Activated CD8-positive, alpha-beta T cell treated with anti-CD3 and anti-CD28 coated beads for 36 hours (primary cell): Measurements from ENCODE around the gene AHNAK. TPM values are rescaled to one million over a fixed set of nuclear protein-coding genes. Genes with fewer than 3 reads are reported as not detected.

Experiments
- ATAC-seq: fragments of 200-7000 bp; cut with Tn5 transposase; one replicate; pipeline ENCODE4 v1.10.0; 2021; ENCODE audit warnings: mild to moderate bottlenecking, moderate library complexity
- CTCF ChIA-PET: fragments of 350-600 bp; sonication (Branson Sonifier 250); formaldehyde crosslinking; loops from one replicate; lab custom pipeline; 2021; ENCODE audit warnings: antibody characterized with exemption; lab: Charles Lee
- POLR2A ChIA-PET: fragments of 350-600 bp; sonication (Branson Sonifier 250); formaldehyde crosslinking; loops from one replicate; lab custom pipeline; 2021; ENCODE audit warnings: antibody characterized with exemption; lab: Charles Lee
- DNase-seq: peaks from one replicate; pipeline ENCODE4 v3.0.0-alpha.2; 2020
- H3K27ac Mint-ChIP-seq: one replicate; pipeline ENCODE4 v1.8.0; 2021; ENCODE audit warnings: mild to moderate bottlenecking, mixed read lengths
- H3K27me3 Mint-ChIP-seq: one replicate; pipeline ENCODE4 v1.8.0; 2021; ENCODE audit warnings: mixed read lengths
- H3K36me3 Mint-ChIP-seq: one replicate; pipeline ENCODE4 v1.8.0; 2021; ENCODE audit warnings: low read depth, mixed read lengths
- H3K4me1 Mint-ChIP-seq: one replicate; pipeline ENCODE4 v1.8.0; 2021; ENCODE audit warnings: low read depth, mixed read lengths
- H3K4me3 Mint-ChIP-seq: one replicate; pipeline ENCODE4 v1.8.0; 2021; ENCODE audit warnings: mild to moderate bottlenecking, moderate library complexity, mixed read lengths
- H3K9me3 Mint-ChIP-seq: one replicate; pipeline ENCODE4 v1.8.0; 2021; ENCODE audit warnings: mixed read lengths
- intact Hi-C: fragments of 100-400 bp; cut with micrococcal nuclease; formaldehyde crosslinking; loops from one replicate; pipeline ENCODE4 v1.10.0; 2022
- total RNA-seq, 2 experiments: library from RNA; stranded (reverse); gene quantifications; one replicate each; pipeline ENCODE4 v1.2.3, GENCODE V29; 2021
- TF ChIP-seq, protein P1 (sequence below): fragments of 200-600 bp; IDR thresholded peaks from one replicate; pipeline ENCODE4 v1.8.0; 2022; ENCODE audit warnings: antibody characterized with exemption, mild to moderate bottlenecking

Gene AHNAK
- total RNA-seq, 2 experiments from 2014 or later, result 41.1 to 43.0 TPM

DNA sequence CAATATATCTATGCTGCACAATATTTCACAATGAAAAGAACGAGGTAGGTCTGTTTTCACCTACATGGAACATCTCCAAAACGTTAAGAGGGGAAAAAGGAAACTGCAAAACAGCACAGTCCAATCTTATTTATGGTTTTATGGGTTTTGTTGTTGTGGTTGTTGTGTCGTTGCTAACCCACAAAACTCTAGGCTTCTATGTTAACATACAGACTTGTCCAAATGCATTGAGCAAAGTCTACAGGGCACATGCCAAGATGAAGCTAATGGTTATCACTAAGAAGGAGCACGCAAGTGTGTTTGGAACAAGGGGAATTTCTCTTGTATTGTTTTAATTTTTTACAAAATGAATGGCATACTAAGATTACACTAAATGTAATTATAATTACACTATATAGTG, 48.6 kb downstream of the AHNAK start:
- Mint-ChIP-seq H3K27me3 (peaks cover 8% of the 10 kb centered on the region), H3K27ac (no peak overlapping the region), H3K4me3 (no peak overlapping the region), H3K4me1 (no peaks in the 10 kb centered on the region), H3K9me3 (no peaks in the 10 kb centered on the region), H3K36me3 (no peaks in the 10 kb centered on the region)
- TF ChIP-seq, protein P1, sequence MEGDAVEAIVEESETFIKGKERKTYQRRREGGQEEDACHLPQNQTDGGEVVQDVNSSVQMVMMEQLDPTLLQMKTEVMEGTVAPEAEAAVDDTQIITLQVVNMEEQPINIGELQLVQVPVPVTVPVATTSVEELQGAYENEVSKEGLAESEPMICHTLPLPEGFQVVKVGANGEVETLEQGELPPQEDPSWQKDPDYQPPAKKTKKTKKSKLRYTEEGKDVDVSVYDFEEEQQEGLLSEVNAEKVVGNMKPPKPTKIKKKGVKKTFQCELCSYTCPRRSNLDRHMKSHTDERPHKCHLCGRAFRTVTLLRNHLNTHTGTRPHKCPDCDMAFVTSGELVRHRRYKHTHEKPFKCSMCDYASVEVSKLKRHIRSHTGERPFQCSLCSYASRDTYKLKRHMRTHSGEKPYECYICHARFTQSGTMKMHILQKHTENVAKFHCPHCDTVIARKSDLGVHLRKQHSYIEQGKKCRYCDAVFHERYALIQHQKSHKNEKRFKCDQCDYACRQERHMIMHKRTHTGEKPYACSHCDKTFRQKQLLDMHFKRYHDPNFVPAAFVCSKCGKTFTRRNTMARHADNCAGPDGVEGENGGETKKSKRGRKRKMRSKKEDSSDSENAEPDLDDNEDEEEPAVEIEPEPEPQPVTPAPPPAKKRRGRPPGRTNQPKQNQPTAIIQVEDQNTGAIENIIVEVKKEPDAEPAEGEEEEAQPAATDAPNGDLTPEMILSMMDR, result no peak
- ATAC-seq (no peak), DNase-seq (no peak)
- ChIA-PET CTCF (interaction anchor here (1.2 to 2.3 kb wide), 4 partner anchors 10 to 73 kb away, joined by 3 to 12 read pairs (median 7); no protein-coding TSS in a partner anchor), POLR2A (interaction anchor here (1.5 kb wide), 1 partner anchor 42 kb away, joined by 3 read pairs; no protein-coding TSS in a partner anchor)
- intact Hi-C loops, result no loop called here

DNA sequence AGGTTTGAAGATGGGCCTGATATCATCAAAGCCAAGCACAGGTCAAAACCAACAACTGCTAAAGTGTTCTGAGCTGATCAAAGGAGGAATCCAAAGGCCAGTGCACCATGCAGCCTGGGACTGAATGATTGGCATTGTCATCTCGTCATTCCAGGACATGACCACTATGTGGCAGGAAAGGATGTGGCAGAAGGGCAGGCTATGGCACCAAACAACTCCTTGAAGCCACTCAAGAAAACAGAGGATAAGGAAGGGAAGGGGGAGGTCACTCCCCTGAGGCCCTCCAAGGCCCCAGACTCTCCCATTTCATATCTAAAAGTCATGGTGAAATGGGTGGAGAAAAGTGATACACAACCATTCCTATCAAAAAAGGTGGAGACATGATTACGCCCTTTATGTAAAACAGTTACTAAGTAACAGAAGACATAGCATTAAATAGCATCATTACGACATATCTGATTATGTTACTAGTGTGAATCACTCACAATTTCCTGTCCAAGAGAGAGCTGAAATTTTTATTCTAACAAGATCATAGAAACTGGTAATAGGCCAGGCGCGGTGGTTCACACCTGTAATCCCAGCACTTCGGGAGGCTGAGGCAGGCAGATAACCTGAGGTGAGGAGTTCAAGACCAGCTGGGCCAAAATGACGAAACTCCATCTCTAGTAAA, 49.3 kb downstream of the AHNAK start:
- POLR2A ChIA-PET, result interaction anchor here (1.0 to 1.5 kb wide), 2 partner anchors 40 to 42 kb away, joined by 3 read pairs; no protein-coding TSS in a partner anchor
- TF ChIP-seq, protein P1, result peak; percentile 23
- Mint-ChIP-seq H3K4me3 (no peak overlapping the region), H3K4me1 (no peaks in the 10 kb centered on the region), H3K36me3 (no peaks in the 10 kb centered on the region), H3K27me3 (peaks cover 8% of the 10 kb centered on the region), H3K27ac (no peak overlapping the region), H3K9me3 (no peaks in the 10 kb centered on the region)
- CTCF ChIA-PET, result interaction anchor here (1.2 to 2.3 kb wide), 4 partner anchors 10 to 73 kb away, joined by 3 to 12 read pairs (median 7); no protein-coding TSS in a partner anchor
- intact Hi-C loops, result no loop called here
- peak; percentile 33 for DNase-seq
- peak; percentile 79 for ATAC-seq

DNA sequence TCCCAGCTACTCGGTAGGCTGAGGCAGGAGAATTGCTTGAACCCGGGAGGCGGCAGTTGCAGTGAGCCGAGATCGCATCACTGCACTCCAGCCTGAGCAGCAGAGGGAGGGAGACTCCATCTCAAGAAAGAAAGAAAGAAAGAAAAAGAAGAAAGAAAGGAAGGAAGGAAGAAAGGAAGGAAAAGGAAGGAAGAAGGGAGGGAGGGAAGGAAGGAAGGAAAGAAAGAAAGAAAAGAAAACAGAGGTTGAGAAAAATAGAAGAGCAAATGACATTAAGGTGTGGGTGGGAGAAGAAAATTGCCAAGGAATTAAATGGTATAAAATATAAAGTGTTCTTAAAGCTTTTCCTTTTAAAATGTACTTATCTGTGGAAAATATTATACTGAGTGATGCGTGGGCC, 49.9 kb downstream of the AHNAK start:
- Mint-ChIP-seq H3K27ac (no peak overlapping the region), H3K36me3 (no peaks in the 10 kb centered on the region), H3K9me3 (no peaks in the 10 kb centered on the region), H3K27me3 (peaks cover 5% of the 10 kb centered on the region), H3K4me3 (no peak overlapping the region), H3K4me1 (no peaks in the 10 kb centered on the region)
- ATAC-seq, result no peak
- TF ChIP-seq, protein P1, result no peak
- CTCF ChIA-PET, result interaction anchor here (2.0 to 2.3 kb wide), 2 partner anchors 46 to 72 kb away, joined by 9 to 12 read pairs; no protein-coding TSS in a partner anchor
- no peak for DNase-seq
- intact Hi-C loops, result no loop called here
- POLR2A ChIA-PET, result interaction anchor here (1.0 to 1.5 kb wide), 2 partner anchors 41 to 43 kb away, joined by 3 read pairs; no protein-coding TSS in a partner anchor

DNA sequence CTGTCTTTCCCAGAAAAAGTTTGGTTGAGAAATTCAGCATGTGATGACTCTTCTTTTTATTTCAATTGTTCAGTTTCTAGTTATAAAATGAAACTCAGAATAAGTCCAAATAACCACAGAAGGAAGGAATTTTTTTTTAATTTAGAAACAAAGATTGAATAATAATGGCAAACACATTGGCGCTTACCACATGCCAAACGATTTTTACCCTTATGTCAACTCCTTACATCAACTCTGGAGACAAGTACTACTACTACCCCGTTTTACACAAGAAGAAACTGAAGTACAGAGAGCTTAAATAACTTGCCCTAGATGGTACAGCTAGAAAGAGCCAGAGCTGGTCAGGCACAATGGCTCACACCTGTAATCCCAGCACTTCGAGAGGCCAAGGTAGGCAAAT, 52.4 kb downstream of the AHNAK start:
- intact Hi-C loops, result no loop called here
- no peak overlapping the region for H3K4me3 Mint-ChIP-seq
- H3K4me1 Mint-ChIP-seq, result no peaks in the 10 kb centered on the region
- H3K36me3 Mint-ChIP-seq, result no peaks in the 10 kb centered on the region
- H3K27ac Mint-ChIP-seq, result no peak overlapping the region
- ATAC-seq (no peak), DNase-seq (no peak)
- CTCF ChIA-PET, result no interaction called here
- POLR2A ChIA-PET, result no interaction called here
- no peaks in the 10 kb centered on the region for H3K9me3 Mint-ChIP-seq
- H3K27me3 Mint-ChIP-seq, result no peaks in the 10 kb centered on the region
- TF ChIP-seq, protein P1, result no peak

DNA sequence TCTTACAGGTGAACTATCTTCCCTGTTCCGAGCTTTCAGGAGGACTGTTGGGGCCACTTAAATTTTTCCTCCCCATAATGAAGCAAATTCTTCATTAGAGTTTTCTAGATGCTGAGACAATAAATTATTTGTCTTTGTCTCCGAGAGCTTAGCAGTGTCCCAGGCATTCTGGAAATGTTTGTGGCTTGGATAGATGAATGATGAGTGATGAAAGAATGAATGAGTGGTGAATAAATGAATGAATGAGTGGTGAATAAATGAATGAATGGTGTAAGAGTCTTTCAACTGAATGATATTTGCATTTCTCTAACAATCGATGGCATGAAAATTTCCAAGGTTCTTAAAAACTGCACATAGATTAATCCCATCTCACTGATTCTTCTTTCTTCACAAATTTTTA, 52.8 kb downstream of the AHNAK start:
- H3K27ac Mint-ChIP-seq, result no peak overlapping the region
- ChIA-PET CTCF (no interaction called here), POLR2A (no interaction called here)
- H3K4me3 Mint-ChIP-seq, result no peak overlapping the region
- DNase-seq (no peak), ATAC-seq (no peak)
- no peaks in the 10 kb centered on the region for H3K27me3 Mint-ChIP-seq
- no peaks in the 10 kb centered on the region for H3K4me1 Mint-ChIP-seq
- intact Hi-C loops, result no loop called here
- no peaks in the 10 kb centered on the region for H3K9me3 Mint-ChIP-seq
- no peaks in the 10 kb centered on the region for H3K36me3 Mint-ChIP-seq
- TF ChIP-seq, protein P1, result no peak
